CD4-positive, alpha-beta T cell (primary cell): ENCODE measurements around the gene CYP4A22. TPM values are rescaled to one million over a fixed set of nuclear protein-coding genes. Genes with fewer than 3 reads are reported as not detected.

Experiments
- ATAC-seq: fragments of 200-7000 bp; cut with Tn5 transposase; one replicate; pipeline ENCODE4 v1.10.0; 2022; ENCODE audit warnings: mild to moderate bottlenecking; ENCODE audit not compliant: poor library complexity
- CTCF ChIA-PET: fragments of 350-600 bp; sonication (Branson Sonifier 250); formaldehyde crosslinking; loops from one replicate; lab custom pipeline; 2021; ENCODE audit warnings: antibody characterized with exemption, inconsistent platforms; lab: Charles Lee
- POLR2A ChIA-PET: fragments of 350-600 bp; sonication (Branson Sonifier 250); formaldehyde crosslinking; loops from one replicate; lab custom pipeline; 2021; ENCODE audit warnings: antibody characterized with exemption, inconsistent platforms; lab: Charles Lee
- DNase-seq, 14 experiments: peaks; one replicate each; pipeline ENCODE4 v3.0.0-alpha.2; 2013 to 2020; ENCODE audit warnings: mixed read lengths in 2 of 14
- H3K27ac ChIP-seq, 2 donors: one replicate each; pipeline versions ENCODE4 v1.5.1 to v1.7.0; 2013; ENCODE audit warnings: low read length in 2 of 2, low read depth in 1 of 2, mild to moderate bottlenecking in 1 of 2
- H3K27me3 ChIP-seq, 2 experiments: 1 replicate in 1 of 2; 2 replicates in 1 of 2; pipeline versions ENCODE4 v1.6.1 to v1.7.0; 2013; ENCODE audit warnings: low read length in 2 of 2, control low read depth in 1 of 2, mild to moderate bottlenecking in 1 of 2, moderate library complexity in 1 of 2; ENCODE audit not compliant: insufficient read depth in 2 of 2, control insufficient read depth in 1 of 2
- H3K36me3 ChIP-seq: one replicate; pipeline ENCODE4 v1.6.1; 2013; ENCODE audit warnings: low read length, control low read depth; ENCODE audit not compliant: insufficient read depth
- H3K4me1 ChIP-seq: one replicate; pipeline ENCODE4 v1.6.1; 2013; ENCODE audit warnings: low read length, control low read depth; ENCODE audit not compliant: insufficient read depth
- H3K4me3 ChIP-seq: one replicate; pipeline ENCODE4 v1.5.1; 2013; ENCODE audit warnings: mild to moderate bottlenecking, low read length, moderate library complexity
- H3K9me3 ChIP-seq, 2 experiments: 1 replicate in 1 of 2; 2 replicates in 1 of 2; pipeline versions ENCODE4 v1.6.1 to v1.7.0; 2013; ENCODE audit warnings: low read length in 2 of 2, mild to moderate bottlenecking in 2 of 2, control low read depth in 1 of 2, moderate library complexity in 1 of 2; ENCODE audit not compliant: control insufficient read depth in 1 of 2, insufficient read depth in 1 of 2
- H3K27ac Mint-ChIP-seq: one replicate; pipeline ENCODE4 v1.8.0; 2020; ENCODE audit warnings: mixed read lengths
- H3K27me3 Mint-ChIP-seq: one replicate; pipeline ENCODE4 v1.8.0; 2021; ENCODE audit warnings: mixed read lengths
- H3K36me3 Mint-ChIP-seq: one replicate; pipeline ENCODE4 v1.8.0; 2021; ENCODE audit warnings: low read depth, mixed read lengths
- H3K4me1 Mint-ChIP-seq: one replicate; pipeline ENCODE4 v1.8.0; 2021; ENCODE audit warnings: low read depth, mixed read lengths
- H3K4me3 Mint-ChIP-seq: one replicate; pipeline ENCODE4 v1.8.0; 2020; ENCODE audit warnings: mild to moderate bottlenecking, mixed read lengths
- H3K9me3 Mint-ChIP-seq: one replicate; pipeline ENCODE4 v1.8.0; 2020; ENCODE audit warnings: mixed read lengths
- intact Hi-C, 2 experiments: fragments of 100-400 bp; cut with DNase I in 1 of 2; cut with micrococcal nuclease in 1 of 2; formaldehyde crosslinking; loops; one replicate each; pipeline versions ENCODE4 v1.15.1 to v1.9.0; 2023 to 2025; cut with DNase I, micrococcal nuclease
- total RNA-seq, 174 experiments: library from RNA in 2 of 174; stranded (reverse) in 2 of 174; gene quantifications; one replicate each; pipeline ENCODE4 v1.2.3 and lab custom pipeline; 2021 to 2026
- TF ChIP-seq, protein P1 (sequence below): fragments of 200-600 bp; IDR thresholded peaks from one replicate; pipeline ENCODE4 v1.8.0; 2022; ENCODE audit warnings: antibody characterized with exemption, mild to moderate bottlenecking

The CYP4A22 gene
- total RNA-seq, 2 experiments from 2014 or later, result not detected

DNA sequence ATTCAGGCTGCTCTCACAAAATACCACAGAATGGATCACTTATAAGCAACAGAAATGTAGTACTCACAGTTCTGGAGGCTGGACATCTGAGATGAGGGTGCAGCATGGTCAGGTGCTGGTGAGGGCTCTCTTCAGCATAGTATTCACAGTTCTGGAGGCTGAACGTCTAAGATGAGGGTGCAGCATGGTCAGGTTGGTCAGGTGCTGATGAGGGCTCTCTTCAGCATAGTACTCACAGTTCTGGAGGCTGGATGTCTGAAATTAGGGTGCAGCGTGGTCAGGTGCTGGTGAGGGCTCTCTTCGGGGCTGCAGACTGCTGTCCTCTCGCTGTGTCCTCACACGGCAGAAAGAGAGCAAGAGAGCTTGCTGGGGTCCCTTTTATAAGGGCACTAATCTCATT is 35.5 kb downstream of the CYP4A22 start:
- Histone ChIP-seq H3K36me3 (no peaks in the 10 kb centered on the region), H3K9me3 (peaks cover 4 to 8% of the 10 kb centered on the region in 2 experiments), H3K4me1 (no peaks in the 10 kb centered on the region), H3K4me3 (no peak overlapping the region), H3K27me3 (peaks cover 0 to 5% of the 10 kb centered on the region in 2 experiments), H3K27ac (no peak overlapping the region)
- H3K36me3 Mint-ChIP-seq, result no peaks in the 10 kb centered on the region
- intact Hi-C loops, result no loop called here
- H3K4me1 Mint-ChIP-seq, result peaks cover 6% of the 10 kb centered on the region
- H3K27me3 Mint-ChIP-seq, result peaks cover 50% of the 10 kb centered on the region
- no peak overlapping the region for H3K4me3 Mint-ChIP-seq
- DNase-seq (no peak), ATAC-seq (no peak)
- TF ChIP-seq, protein P1, sequence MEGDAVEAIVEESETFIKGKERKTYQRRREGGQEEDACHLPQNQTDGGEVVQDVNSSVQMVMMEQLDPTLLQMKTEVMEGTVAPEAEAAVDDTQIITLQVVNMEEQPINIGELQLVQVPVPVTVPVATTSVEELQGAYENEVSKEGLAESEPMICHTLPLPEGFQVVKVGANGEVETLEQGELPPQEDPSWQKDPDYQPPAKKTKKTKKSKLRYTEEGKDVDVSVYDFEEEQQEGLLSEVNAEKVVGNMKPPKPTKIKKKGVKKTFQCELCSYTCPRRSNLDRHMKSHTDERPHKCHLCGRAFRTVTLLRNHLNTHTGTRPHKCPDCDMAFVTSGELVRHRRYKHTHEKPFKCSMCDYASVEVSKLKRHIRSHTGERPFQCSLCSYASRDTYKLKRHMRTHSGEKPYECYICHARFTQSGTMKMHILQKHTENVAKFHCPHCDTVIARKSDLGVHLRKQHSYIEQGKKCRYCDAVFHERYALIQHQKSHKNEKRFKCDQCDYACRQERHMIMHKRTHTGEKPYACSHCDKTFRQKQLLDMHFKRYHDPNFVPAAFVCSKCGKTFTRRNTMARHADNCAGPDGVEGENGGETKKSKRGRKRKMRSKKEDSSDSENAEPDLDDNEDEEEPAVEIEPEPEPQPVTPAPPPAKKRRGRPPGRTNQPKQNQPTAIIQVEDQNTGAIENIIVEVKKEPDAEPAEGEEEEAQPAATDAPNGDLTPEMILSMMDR, result no peak
- ChIA-PET POLR2A (no interaction called here), CTCF (no interaction called here)
- no peak overlapping the region for H3K27ac Mint-ChIP-seq
- no peaks in the 10 kb centered on the region for H3K9me3 Mint-ChIP-seq

DNA sequence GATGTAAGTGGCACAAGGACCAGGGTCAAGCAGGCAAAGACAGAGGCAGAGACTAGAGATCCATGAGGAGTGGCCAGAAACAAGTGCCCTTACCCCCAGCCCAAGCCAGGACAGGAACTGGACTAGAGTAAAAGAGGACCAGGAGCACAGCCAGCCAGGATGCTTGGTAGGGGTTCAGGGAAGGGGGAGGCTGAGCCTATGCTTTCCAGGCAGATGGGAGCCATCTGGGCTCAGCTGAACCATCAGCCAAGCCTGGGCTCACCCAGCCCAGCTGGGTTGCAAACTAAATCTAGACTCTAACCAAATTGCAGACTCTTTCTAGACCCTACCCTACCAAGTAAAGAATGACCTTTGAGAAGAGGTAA is 37.4 kb downstream of the CYP4A22 start:
- POLR2A ChIA-PET, result no interaction called here
- no peak overlapping the region for H3K27ac ChIP-seq
- DNase-seq (no peak), ATAC-seq (no peak)
- TF ChIP-seq, protein P1, result no peak
- H3K4me1 ChIP-seq, result peaks cover 7% of the 10 kb centered on the region
- H3K9me3 Mint-ChIP-seq, result no peaks in the 10 kb centered on the region
- H3K36me3 Mint-ChIP-seq, result no peaks in the 10 kb centered on the region
- peaks cover 4 to 8% of the 10 kb centered on the region in 2 experiments for H3K9me3 ChIP-seq
- H3K4me3 ChIP-seq, result no peak overlapping the region
- peaks cover 0 to 5% of the 10 kb centered on the region in 2 experiments for H3K27me3 ChIP-seq
- H3K36me3 ChIP-seq, result no peaks in the 10 kb centered on the region
- peaks cover 13% of the 10 kb centered on the region for H3K4me1 Mint-ChIP-seq
- intact Hi-C loops, result loop anchor here in 1 of 2 experiments (5.0 kb wide), 1 partner anchor 538 kb away; no protein-coding TSS in a partner anchor
- CTCF ChIA-PET, result interaction anchor here (1.1 kb wide), 1 partner anchor 11 kb away, joined by 3 read pairs; no protein-coding TSS in a partner anchor
- no peak overlapping the region for H3K4me3 Mint-ChIP-seq
- H3K27ac Mint-ChIP-seq, result no peak overlapping the region
- peaks cover 50% of the 10 kb centered on the region for H3K27me3 Mint-ChIP-seq

DNA sequence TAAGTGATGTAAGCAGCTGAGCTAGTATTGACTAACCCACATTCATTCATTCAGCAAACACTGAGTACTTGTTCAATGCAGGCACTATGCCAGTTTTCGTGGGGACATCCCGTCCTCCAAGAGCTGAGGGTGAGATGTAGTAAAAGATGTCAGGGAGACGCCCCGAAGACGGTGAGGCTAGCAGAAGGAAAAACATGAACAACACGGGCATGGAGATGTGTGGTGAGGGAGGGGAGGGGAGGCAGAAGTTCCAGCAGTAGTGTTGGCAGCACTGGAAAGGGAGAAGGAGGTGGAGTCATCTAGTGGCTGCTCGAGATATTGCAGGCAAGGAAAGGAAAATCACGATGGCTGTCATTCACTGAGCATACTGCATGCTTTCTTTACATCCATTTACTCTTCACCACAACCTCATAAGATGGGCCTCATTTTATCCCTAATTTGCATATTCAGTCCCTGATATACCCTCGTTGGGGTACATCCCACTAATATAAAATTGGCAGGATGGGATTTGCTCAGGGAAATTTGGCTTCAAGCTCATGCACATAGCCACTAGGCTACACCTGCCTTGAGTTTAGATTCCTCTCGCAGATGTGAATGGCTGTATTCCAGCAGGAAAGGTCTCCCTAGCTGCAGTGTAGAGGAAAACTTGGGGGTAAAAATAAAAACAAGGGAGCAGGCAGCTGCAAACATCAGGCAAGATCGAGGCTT is 38.1 kb downstream of the CYP4A22 start:
- peaks cover 1 to 11% of the 10 kb centered on the region in 2 experiments for H3K27me3 ChIP-seq
- POLR2A ChIA-PET, result no interaction called here
- H3K4me3 ChIP-seq, result no peak overlapping the region
- H3K36me3 ChIP-seq, result no peaks in the 10 kb centered on the region
- Mint-ChIP-seq H3K27ac (no peak overlapping the region), H3K36me3 (no peaks in the 10 kb centered on the region), H3K4me3 (no peak overlapping the region), H3K4me1 (peaks cover 15% of the 10 kb centered on the region), H3K9me3 (no peaks in the 10 kb centered on the region), H3K27me3 (peaks cover 54% of the 10 kb centered on the region)
- DNase-seq (peak in 9 of 14 experiments; percentile 10 to 64 (median 25)), ATAC-seq (peak; percentile 73)
- TF ChIP-seq, protein P1, result peak; percentile 94
- intact Hi-C loops, result loop anchor here in 1 of 2 experiments (5.0 kb wide), 1 partner anchor 537 kb away; no protein-coding TSS in a partner anchor
- H3K4me1 ChIP-seq, result peaks cover 11% of the 10 kb centered on the region
- peaks cover 4 to 8% of the 10 kb centered on the region in 2 experiments for H3K9me3 ChIP-seq
- H3K27ac ChIP-seq, result no peak overlapping the region
- CTCF ChIA-PET, result interaction anchor here (1.1 kb wide), 1 partner anchor 12 kb away, joined by 3 read pairs; no protein-coding TSS in a partner anchor
